Measurements from ENCODE around the gene TNIP2.

The TNIP2 gene

GRCh38 chr4:2695346-2696060, 60.6 kb downstream of the TNIP2 start:
- H3K27ac ChIP-seq (replicated peaks): no peak overlapping the region
- no peak overlapping the region for H3K4me3 ChIP-seq (replicated peaks; ENCODE audit: insufficient read depth, low read length)
- TF ChIP-seq GABPA (IDR thresholded peaks at IDR 0.05; ENCODE audit: low read depth) (no peak), SPI1 (IDR thresholded peaks at IDR 0.05; ENCODE audit: borderline replicate concordance, low read depth) (no peak), CTCF (IDR thresholded peaks at IDR 0.05; ENCODE audit: insufficient read depth, low read length) (no peak), POLR2AphosphoS5 (IDR thresholded peaks at IDR 0.05; ENCODE audit: low read depth) (no peak), REST (IDR thresholded peaks at IDR 0.05; ENCODE audit: insufficient replicate concordance, low read depth) (no peak)
- no peak for DNase-seq (ENCODE audit: low read depth in 1 of 2, low spot score in 1 of 2)
- H3K27me3 ChIP-seq (ENCODE audit: insufficient read depth, poor library complexity, severe bottlenecking): no peaks in the 10 kb centered on the region

GRCh38 chr4:2694691-2695090, 61.4 kb downstream of the TNIP2 start:
- no peak for DNase-seq (ENCODE audit: low read depth in 1 of 2, low spot score in 1 of 2)
- H3K4me3 ChIP-seq (replicated peaks; ENCODE audit: insufficient read depth, low read length): no peak overlapping the region
- no peak overlapping the region for H3K27ac ChIP-seq (replicated peaks)
- H3K27me3 ChIP-seq (ENCODE audit: insufficient read depth, poor library complexity, severe bottlenecking): no peaks in the 10 kb centered on the region
- TF ChIP-seq POLR2AphosphoS5 (IDR thresholded peaks at IDR 0.05; ENCODE audit: low read depth): no peak

GRCh38 chr4:2691952-2692435, 64.1 kb downstream of the TNIP2 start:
- Histone ChIP-seq H3K4me3 (replicated peaks; ENCODE audit: insufficient read depth, low read length) (no peak overlapping the region), H3K27me3 (ENCODE audit: insufficient read depth, poor library complexity, severe bottlenecking) (no peaks in the 10 kb centered on the region), H3K27ac (replicated peaks) (no peak overlapping the region)
- DNase-seq (ENCODE audit: low read depth in 1 of 2, low spot score in 1 of 2): no peak
- TF ChIP-seq POLR2AphosphoS5 (IDR thresholded peaks at IDR 0.05; ENCODE audit: low read depth) (no peak), SPI1 (IDR thresholded peaks at IDR 0.05; ENCODE audit: borderline replicate concordance, low read depth) (no peak), GABPA (IDR thresholded peaks at IDR 0.05; ENCODE audit: low read depth) (no peak), REST (IDR thresholded peaks at IDR 0.05; ENCODE audit: insufficient replicate concordance, low read depth) (no peak), CTCF (IDR thresholded peaks at IDR 0.05; ENCODE audit: insufficient read depth, low read length) (no peak)
